ENCODE results near the gene MROH7.
"Not testable (repeated sequence)": the region's sequence is repeated elsewhere in the genome, so short reads cannot be mapped to it uniquely, and the experiment has no call there.

The MROH7 gene

DNA sequence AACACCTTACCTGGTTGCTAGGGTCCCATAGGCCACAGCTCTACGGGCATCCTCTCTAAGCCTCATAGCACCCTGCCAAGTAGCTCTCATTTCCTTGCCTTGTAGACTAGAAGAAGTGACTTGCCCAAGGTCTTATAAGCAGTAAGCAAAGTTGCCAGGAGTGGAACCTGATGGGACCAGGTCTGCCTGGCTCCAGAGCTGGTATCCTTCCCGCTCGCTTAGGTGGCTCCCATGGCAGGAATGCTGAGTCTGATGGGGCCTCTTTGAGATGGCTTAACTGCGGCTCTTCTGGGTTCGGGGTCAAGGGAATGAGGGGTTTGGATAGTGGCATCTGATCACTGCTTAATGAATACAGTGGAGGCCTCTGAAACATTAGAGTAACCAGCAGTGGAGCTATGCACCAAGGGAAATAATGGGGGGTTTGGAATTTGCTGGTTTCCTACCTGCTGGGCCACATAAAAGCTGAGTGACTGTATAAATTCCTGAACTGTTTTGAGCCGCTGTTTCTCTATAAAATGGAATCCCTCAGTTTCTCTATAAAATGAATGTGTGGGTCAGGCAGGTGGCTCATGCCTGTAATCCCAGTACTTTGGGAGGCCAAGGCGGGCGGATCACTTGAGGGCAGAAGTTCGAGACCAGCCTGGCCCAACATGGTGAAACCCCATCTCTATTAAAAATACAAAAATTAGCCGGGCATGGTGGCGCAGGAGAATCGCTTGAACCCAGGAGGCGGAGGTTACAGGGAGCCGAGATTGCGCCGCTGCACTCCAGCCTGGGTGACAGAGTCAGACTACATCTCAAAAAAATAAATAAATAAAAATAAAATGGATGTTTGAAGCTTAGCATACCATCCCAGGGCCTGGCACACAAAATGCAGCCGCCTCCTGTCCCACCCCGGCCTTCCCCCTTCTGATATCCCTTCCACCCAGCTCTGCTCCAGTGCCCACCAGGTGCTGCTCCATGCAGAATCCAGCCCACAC lies 30.7 kb upstream of the MROH7 start:
- no peak for DNase-seq

DNA sequence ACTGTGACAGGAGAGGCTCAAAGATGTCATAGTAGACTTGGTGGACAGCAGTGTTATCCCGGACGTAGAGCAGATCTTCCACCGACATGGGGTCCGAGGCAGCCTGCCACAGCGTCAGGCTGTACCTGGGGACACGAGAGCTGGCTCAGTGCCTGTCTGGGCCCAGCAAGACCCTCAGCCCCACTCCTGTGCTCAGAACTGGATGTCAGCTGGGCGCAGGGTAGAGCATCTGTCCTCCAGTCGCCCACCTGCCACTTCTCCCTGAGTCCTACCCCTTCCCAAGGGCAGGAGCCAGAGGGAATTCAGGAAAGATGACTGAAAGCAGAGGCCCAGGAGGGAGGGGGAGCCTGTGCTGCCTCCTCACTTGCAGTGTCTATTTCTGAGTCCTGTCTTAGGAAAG lies 30.0 kb upstream of the MROH7 start:
- no peak for DNase-seq

DNA sequence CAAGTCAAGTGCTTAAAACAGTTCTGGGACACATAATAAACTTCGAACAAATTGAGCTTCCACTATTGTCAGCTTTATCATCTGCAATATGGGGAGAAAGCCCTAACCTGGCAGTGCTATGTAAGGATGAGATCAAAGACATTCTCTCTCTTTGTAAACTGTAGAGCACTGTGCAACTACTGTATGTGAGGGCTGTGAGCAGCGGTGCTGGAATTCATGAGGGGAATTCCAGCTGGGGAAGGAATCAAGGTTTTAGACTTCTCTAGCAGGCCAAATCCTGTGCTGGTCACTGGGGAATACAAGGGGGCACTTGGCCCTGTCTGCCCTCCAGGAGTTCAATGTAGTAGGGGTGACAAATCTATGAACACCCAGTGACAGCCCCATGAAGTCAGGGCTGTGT lies 27.6 kb upstream of the MROH7 start:
- DNase-seq, result no peak

DNA sequence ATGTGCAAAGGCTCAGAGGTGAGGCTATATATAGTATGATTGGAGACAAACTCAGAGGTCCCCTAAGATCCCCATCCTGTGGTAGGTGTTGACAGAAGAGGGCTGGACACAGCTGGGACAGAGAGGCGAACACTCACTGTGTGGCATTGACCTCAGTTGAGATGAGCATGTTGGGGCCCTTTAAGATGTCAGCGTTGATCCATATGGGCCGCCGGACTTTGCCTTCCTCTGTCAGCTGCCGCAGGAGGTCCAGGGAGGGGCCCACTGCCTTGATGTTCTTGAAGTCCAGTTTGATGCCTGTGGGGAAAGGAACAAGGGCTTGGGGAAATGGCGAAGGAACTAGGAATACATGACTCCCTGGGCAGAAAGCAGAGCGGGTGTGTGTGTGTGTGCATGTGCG lies 27.0 kb upstream of the MROH7 start:
- no peak for DNase-seq

DNA sequence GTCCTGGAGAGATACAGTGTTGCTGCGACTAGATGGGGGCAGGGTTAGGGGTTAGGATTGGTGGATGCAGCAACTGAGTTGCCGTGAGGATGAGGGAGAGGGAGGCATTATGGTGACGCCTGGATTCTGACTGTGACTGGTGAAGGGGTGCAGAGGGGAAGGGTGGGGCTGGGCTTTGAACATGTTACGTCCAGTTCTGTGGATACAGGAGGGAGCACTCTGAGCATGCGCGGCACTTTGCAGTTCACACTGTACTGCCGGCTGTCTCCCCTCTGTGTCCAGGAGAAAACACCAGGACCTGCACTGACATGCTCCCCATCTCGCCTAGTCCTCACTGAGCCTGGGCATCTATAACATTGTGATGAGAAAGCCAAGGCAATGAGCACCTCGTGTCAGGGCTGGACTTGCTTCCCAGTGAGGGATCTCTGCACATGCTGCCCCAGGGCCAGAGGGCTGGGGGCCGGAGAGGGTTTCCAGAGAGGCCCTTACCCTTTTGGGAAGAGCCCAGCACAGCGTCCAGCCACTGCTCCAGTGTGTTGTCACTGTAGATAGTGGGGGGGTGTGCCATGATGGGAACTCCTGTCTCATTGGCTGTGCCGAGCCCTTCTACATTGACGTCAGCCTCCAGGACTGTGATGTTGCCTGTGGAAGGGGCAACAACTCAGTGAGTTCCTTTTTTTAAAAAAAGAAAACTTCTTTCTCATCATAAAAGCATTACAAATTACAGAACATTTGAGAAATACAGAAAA lies 25.9 kb upstream of the MROH7 start:
- no peak for DNase-seq

DNA sequence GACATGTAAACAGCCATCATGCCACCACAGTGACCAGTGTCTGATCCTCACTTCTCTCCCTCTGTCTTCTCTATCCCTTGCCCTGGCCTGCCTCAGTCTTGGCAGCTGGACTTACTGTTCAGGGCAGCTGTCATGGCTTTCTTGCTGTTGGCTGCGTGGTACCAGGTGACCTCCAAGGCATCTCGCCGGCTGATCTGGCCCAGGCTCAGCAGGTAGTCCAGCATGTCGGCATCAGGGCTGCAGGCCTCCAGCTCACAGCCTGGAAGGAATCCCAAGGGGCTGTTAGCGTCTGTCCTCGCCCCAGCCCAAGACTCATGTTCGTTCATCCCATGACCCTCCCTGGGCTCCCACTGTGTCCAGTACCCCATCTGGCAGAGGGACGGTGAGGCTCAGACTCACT lies 21.8 kb upstream of the MROH7 start:
- no peak for DNase-seq

DNA sequence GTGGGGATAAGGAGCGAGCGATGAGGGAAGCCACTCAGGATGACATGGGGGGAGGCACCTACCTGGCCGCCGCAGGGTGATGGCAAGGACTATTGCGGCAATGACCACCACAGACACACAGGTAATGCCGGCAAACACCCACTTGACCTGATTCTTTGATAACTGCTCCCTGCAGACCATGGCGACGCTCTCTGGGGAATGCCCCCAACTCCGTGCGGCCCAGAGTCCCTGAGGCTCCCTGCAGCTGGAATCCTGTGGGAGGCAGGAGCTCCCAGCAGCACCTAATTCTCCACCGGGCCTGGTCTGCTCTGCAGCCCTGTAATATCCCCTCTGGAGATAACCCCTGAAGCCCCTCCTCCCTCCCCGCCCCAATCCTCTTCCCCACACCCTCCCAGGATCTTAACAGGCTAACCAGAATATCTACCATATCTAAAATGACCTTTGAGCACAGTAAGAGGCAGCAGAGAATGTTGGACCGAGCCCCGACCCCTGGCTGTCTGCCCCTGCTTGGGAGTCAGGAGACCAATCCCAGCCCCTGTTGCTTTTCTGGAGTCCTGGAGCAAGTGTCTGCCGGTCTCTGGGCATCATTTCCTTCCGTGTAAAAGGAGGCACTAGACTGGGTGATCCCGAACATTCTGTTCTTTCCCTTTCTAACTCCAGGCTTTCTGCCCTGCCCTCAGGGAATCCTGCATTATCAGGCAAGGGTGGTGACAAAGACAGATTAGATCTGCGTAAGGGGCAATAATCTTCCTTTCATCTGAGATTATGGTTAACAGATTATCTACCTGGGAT lies 18.2 kb upstream of the MROH7 start, which contains the start of gene FAM151A:
TSS of gene FAM151A (minus strand) at position 310 of the 792 bp plus-strand sequence. CDS start at position 180, 130 bp downstream.
- no peak for DNase-seq

DNA sequence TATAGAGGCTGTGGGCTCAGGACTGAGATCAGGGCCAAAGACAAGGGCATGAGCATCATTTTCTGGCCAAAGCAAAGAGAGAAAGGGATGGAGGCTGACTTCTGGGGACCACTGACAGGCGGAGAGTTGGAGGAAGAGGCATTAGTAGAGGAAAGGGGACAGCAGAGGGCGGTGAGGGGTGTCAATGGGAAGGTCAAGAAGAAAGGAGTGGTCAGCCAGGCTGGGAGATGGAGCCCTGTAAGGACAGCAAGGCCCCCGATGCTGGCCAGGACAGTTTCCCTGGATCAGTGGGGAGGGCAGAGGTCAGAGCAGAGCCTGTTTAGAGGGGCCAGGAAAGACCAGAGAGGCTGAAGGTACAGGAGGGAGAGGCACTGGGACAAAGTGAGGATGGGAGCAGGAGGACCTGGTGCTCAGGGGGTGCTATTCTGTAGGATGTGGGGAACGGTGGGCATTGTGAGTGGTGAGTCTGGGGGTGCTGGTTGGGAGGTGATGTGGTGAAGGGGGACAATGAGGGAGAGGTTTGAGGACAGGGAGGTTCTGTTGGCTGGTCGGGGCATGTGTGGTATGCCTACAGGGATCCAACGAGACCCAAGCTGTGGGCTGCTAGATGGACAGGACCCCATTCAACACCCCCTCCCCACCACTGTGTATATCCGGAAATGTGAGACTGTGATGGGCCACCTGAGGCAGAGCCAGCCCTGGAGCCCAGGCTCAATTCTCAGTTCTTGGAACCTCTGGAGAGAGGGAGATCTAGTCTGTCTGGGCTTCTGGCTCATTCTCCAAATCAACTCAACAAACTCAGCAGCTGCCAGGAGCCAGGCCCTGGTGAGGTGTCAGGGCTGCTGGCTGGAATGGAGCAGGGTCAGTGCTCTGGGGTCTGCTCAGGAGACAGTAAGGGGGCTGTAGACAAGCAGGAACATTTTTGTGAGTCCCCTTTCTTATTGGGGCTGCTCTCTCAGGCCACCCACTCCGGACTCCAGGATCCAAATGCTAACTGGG lies 16.8 kb upstream of the MROH7 start:
- DNase-seq, result no peak

DNA sequence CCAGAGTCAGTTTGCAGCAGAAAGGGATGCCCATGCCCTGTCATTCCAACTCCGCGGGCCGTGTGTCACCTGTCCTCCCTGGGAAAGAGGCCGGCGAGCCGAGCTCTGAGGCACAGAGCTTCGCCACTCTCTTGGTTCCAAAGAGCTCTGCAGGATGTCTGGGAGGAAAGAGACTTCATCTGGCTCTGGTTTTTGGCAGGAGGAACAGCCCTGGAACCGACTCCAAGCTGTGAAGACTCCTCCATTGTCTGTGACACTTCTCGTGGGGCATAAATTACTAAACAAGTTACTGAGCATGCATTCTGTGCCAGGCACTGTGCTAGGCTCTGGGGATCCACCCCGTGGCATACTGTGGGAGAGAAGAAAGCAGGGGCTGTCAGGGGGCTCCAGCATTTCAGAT lies 14.4 kb upstream of the MROH7 start:
- DNase-seq, result no peak

DNA sequence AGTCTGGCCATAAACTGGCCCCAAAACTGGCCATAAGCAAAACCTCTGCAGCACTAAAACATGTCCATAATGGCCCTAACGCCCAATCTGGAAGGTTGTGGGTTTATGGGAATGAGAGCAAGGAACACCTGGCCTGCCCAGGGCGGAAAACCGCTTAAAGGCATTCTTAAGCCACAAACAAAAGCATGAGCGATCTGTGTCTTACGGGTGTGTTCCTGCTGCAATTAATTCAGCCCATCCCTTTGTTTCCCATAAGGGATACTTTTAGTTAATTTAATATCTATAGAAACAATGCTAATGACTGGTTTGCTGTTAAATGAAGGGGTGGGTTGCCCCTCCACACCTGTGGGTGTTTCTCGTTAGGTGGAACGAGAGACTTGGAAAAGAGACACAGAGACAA lies 5.8 kb upstream of the MROH7 start:
- not testable (repeated sequence) for DNase-seq

DNA sequence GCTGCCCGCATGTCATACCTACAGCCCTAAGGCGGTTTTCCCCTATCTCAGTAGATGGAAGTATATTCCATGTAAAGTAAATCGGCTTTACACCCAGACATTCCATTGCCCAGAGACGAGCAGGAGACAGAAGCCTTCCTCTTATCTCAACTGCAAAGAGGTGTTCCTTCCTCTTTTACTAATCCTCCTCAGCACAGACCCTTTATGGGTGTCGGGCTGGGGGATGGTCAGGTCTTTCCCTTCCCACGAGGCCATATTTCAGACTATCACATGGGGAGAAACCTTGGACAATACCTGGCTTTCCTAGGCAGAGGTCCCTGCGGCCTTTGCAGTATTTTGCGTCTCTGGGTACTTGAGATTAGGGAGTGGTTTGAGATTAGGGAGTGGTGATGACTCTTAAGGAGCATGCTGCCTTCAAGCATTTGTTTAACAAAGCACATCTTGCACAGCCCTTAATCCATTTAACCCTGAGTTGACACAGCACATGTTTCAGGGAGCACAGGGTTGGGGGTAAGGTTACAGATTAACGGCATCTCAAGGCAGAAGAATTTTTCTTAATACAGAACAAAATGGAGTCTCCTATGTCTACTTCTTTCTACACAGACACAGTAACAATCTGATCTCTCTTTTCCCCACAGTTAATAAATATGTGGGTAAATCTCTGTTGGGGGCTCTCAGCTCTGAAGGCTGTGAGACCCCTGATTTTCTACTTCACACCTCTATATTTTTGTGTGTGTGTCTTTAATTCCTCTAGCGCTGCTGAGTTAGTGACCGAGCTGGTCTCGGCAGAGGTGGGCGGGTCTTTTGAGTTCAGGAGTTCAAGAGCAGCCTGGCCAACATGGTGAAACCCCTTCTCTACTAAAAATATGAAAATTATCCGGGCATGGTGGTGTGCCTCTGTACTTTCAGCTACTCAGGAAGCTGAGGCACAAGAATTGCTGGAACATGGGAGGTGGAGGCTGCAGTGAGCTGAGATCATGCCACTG lies 4.8 kb upstream of the MROH7 start:
- not testable (repeated sequence) for DNase-seq

DNA sequence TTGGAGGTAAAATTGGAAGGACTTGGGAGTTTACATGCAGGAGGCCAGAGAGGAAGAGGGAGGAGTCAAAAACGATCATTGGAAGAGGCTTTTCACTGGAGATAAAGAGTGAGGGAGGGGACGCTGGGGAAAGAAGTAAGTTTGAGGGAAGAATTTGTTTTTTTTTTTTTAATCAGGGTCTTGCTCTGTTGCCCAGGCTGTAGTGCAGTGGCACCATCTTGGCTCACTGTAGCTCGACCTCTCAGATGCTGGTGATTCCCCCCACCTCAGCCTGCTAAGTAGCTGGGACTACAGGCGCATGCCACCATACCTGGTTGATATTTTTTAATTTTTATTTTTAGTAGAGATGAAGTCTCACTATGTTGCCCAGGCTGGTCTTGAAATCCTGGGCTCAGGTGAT lies 1.2 kb upstream of the MROH7 start:
- no peak for DNase-seq

DNA sequence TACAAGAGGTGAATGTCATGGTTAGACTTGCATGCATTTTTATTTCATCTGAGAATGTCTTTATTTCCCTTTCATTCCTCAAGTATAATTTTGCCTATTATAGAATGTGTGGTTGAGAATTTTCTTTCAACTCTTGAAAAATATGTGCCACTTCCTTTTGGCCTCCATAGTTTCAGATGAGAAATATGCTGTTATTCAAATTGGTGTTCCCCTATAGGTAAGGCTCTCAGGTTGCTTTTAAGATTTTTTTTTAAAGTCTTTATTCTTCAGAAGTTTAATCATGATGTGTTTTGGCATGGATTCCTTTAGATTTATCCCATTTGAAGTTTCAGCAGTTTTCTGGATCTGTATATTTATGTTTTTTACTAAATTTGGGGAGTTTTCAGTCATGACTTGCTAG lies 2.1 kb downstream of the MROH7 start:
- no peak for DNase-seq

DNA sequence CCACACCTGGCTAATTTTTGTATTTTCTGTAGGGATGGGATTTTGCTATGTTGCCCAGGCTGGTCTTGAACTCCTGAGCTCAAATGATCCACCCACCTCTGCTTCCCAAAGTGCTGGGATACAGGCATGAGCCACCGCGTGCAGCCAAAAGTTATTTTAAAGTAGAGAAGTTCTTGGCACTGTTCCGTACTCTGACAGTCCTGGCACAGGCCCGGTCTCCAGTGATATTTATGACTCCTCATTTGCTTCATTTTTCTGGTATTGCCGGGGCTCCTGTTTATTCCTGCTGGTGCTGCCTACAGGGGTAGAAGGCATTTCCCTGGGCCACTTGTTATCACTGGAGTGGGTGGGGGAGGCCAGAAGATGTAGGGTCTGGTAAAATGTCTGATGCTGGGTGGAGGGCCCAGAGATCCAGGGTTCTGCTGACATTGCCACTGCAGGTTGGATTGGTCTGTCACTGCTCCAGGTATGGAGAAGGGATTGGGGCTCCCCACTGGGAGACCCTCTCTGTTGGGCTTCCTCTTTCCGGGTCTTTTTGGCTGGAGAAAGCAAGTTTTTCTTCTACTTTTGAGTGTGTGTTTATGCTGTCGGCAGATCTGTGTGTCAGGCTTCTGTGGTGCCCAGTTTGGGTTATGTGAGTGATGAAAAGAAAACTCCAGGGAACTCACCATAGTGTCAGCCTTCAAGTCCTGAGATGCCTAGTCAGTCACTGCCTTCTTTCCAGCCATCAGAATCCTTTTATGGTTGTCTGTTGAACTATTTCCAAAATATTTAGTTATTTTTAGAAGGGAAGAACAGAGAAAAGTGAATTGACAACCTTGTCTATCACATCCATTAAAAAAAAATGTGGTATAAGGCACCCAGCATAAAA lies 4.5 kb downstream of the MROH7 start:
- no peak for DNase-seq

DNA sequence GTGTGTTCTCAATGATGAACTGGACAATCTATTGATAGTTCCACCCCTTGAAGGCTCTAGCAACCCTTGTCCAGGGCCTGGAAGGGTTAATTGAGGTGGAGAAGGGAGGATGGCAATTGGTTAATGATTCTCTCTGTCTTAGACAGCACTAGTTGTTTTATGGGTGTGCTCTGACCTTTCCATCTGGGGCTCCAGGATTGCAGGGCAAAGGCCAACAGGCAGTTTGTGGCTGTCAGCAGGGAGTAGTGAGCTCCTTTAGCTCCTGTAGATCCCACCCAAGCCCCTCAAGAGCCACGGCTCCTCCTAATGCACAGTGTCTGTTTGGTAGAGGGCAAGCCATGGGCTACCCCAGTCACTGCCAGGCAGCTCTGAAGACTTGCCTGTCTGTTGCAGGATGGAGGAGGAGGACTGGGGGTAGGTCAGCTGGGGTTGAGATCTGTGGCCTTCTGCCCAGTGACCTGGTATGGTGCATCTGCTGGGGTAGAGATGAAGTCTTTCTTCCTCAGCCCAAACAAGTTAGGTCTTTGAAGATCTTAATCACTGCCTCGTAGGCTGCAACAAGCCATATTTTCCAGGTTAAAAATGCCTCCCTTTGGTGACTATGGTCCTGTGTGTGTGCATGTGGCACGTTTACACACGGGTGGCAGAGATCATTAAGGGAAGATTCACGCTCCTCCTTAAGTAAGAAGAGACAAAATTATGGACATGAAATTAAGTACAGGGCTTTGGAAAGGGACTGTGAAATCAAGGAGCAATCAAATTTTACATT lies 7.7 kb downstream of the MROH7 start:
- no peak for DNase-seq

DNA sequence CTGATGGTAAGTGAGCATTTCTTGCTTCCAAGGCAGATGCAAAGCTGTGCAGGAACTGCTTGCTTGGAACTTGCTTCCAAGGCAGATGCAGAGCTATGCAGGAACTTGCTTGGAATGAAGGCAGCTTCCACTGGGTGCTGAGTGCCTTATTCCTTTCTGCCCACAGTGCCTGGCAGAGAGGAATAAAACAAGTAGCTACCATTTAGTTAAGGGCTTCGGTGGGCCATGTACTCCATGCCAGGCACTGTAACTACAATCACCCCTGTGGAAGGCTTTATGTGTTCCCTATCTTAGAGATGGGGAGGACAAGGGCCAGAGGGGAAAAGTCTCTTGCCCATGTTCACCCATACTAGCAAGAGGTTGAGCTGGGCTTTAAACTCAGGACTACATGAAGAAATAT lies 8.3 kb downstream of the MROH7 start:
- DNase-seq, result no peak

DNA sequence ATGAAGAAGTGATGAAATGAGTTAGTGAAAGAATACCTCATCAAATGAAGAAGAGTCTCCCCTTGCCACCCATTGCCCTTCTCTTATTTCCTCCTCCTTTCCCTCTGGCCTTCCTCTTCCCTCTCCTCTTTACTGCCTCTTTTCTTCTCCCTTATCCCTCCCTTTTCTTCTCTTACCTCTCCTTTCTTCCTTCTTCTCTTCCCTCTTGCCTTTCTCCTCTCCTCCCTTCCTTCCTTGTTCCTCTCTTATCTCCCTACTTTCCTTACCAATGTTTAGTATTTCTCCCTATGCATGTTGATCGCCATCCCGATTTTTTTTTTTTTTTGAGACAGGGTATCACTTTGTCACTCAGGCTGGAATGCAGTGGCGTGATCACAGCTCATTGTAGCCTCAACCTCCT lies 8.8 kb downstream of the MROH7 start:
- DNase-seq, result no peak

DNA sequence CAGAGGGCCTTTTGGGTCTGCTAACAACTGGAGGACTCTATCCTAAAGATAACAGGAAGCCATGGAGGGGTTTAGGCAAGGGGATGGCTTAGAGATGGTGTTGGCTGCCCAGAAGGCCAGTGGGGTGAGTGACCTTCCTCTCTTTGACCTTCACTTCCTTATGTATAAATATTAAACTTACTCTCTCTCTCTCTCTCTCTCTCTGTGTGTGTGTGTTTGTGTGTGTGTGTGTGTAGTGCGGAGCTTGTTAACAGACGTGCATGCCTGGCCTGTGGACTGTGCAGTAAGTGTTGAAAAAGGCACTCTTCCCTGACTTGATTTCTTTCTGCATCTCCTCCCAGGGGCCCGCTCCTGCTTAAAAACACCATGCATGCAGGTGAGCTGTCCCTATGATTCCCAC lies 10.0 kb downstream of the MROH7 start:
- no peak for DNase-seq

DNA sequence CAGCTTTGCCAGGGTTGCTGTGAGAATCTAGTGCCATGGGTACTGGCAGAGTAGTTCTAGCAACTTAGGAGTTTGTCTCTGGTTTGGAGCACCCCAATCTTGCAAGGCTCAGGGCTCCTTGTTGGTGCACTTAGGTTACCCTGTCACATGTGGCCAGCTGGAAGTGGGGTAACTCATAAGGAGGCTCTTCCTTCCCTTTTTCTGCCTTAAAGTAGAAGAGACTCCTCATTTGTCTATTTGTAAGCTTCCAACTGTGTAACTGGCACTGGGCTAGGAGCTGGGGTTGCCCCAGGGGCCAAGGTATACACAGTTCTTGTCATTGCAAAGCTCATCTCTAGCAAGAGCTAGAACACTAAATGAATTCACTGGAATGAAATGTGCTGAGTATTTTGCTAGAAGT lies 10.6 kb downstream of the MROH7 start:
- no peak for DNase-seq

Measured in NCI-H226 (cell line).